DMS 273 treated with DMSO at 0.1 percent for 48 hours (cell line): ENCODE data around the gene CCDC63.
"Not testable (repeated sequence)": the region's sequence is repeated elsewhere in the genome, so short reads cannot be mapped to it uniquely, and the experiment has no call there.

Experiments
- DNase-seq: peaks from one replicate; lab custom pipeline; 2025; lab: John Stamatoyannopoulos, UW

Gene CCDC63

DNA sequence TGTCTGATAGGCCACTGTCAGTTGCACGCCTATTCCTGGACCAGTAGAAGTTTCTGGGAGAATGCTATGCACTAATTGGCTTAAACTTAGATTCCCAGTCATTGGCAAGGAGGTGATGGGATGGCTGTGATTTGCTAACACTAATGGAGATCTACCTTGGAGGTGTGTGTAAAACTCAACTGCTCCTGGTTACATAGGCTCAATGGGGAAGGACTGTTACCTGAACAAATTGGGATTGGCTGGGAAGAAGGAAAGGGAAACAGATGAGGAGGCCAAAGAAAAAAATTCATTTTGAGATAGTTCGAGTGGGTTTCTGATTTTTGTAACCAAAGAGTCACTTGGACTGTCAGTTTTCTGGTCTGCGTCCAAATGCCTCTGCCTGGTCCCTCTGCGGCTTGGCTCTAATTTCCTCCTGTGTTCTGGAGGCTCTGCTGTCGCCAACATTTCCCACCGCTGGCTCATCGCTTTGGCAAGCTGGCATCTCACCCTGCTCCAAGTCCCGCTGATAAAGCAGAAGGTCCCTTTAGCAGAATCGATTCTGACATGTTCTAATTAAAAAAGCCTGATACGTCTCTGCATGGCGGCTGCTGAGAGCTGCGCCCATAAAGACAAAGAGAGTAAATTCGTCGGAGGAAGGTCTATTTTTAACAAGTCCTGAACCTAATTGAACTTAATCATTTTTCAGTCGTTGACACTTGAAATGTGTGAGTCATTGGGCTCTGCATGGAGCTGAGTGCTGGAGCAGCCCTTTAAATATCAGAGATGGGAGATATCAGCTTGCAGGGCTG lies 2.0 kb upstream of the CCDC63 start:
- DNase-seq: no peak

DNA sequence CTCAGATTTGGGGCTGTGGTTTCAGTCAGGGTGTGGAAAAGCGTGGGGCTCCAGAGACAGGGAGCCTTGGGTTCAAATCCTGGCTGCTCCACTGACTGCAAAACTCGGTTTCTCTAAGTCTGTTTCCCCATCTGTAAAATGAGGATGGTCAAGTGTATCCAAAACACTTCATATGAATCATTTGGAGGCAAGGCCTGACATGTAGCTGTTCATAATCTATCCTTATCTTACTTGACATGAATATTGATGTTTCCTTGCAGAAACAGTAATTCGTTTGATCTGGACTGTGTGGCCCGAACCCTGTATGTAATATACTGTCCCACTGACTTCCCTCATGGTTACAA lies 1.5 kb upstream of the CCDC63 start:
- no peak for DNase-seq

DNA sequence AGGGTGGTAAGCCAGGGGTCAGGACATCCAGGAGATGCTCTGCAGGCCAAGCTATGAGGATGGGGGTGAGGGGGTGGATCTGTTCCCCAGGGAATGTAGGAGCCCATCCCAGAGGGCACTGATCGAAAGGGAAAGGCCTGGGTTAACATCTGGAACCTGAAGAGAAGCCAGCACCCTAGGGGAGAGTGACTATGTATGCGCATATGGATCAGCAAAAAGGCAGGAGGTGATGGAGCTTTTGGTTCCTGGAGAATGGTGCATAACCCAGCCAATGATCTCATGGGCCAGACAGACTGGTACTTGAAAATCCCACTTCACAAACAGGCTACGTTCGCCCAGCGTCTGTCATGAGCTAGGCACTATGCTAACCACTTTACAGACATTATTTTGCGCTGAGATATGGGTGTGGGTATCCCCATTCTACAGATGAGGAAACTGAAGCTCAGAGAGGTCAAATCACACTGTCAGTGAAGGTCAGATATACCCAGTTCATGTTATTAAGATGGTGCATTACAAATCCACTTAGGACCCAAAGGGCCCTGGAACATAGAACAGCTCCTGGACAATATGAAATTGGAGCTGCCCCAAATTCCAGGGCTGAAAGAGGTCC lies 1.6 kb downstream of the CCDC63 start:
- DNase-seq: no peak

DNA sequence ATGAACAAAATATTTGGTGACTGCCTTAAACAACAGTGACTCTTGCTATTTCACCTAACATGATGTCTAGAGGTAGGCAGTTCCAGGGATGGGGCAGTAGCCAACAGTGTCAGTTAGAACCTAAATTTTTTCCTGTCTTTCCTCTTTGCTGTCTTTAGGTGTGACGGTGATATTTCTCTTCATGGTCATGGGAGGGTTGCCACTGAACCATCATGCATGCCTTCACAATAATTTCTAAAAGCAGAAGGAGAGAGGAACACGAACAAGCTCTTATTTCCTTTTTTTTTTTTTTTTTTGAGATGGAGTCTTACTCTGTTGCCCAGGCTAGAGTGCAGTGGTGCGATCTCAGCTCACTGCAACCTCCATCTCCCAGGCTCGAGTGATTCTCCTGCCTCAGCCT lies 2.4 kb downstream of the CCDC63 start:
- no peak for DNase-seq

DNA sequence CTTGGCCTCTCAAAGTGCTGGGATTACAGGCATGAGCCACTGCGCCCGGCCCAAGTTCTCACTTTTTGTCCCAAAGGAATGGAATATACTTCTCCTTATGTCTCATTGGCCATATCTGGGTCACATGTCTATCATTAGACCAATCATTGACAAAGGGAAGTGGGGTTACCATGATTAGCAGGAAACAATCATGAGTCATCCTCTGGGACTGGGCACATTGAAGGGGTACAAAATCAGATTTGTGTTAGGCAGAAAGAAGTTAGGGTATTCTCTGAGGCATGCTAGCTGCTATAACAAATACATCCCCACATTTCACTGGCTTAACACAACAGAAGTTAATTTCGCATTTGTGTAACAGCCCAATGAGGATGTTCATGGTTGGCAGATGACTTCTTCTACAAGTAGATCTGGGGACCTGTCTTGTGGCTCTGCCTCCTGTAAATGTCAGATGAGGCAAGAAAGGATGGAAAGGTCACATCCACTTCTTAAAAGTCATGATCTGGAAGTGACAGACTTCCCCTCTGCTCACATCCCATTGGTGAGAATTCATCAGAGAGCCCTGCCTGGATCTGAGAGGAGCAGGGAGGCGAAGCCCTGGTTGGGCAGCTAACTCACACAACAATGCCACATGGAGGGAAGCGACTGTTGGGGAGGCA lies 3.1 kb downstream of the CCDC63 start:
- DNase-seq: no peak

DNA sequence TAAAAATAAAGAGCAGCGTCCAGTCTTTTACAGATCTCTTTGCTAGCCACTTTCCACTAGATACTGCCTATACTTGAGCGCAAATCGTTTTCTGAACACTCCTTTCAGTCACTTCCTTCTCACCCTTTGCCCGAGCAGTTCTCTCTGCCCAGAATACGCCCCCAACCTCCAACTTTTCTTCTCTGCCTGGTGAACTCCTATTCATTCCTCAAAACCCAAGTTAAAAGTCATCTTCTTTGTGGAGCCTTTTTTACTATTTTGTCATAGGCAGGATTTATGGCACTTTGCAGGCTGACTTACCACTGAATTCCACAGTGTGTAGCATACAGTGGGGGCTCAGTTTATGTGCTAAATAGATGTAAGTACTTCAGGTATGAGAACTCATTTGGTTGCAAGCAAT lies 4.0 kb downstream of the CCDC63 start:
- DNase-seq: no peak

DNA sequence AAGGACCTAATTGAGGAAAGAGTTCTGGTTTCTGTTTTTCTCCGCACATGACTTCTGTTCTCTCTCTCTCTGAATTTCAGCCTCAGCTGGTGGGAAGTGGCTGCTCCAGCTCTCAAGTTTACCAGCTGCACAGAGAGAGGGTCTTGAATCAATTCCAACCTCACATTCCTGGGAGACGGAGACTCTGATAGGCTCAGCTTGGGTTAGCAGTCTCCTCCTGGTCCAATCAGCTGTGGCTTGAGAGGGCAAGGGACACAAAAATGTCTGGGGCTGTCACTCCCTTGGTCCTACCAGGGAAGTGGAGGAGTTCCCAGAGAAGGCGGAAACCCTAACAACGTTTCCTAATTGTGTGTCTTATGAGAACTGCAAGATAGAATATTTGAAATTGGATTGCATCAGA lies 7.0 kb downstream of the CCDC63 start:
- peak; percentile 23 for DNase-seq

DNA sequence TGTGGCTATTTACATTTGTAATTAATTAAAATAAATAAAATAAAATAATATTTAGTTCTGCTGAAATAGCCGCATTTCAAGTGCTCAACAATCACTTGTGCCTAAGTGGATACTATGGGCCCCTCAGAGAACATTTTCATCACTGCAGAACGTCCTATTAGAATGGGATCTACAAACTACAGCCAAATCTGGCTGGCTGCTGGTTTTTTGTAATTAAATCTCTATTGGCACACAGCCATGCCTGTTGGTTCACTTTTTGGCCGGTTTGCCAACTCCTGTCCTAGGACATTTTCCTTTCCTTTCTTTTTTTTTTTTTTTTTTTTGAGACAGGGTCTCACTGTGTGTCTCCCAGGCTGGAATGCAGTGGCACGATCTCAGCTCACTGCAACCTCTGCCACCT lies 9.8 kb downstream of the CCDC63 start:
- no peak for DNase-seq

DNA sequence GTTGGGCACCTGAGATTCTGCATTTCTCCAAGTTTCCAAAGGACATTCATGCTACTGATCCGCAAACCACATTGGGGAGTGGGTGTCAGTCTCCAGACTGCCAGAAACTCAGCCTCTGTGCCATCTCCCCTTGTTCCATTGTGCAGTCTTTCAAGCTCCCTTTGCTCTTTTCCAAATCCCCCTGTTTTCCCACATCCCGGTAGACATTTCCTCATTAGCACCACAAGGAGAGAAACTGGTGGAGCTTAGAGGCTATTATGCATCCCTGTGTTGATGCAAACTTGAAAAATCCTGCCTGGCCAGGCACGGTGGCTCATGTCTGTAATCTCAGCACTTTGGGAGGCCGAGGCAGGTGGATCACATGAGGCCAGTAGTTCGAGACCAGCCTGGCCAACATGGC lies 10.7 kb downstream of the CCDC63 start:
- no peak for DNase-seq

DNA sequence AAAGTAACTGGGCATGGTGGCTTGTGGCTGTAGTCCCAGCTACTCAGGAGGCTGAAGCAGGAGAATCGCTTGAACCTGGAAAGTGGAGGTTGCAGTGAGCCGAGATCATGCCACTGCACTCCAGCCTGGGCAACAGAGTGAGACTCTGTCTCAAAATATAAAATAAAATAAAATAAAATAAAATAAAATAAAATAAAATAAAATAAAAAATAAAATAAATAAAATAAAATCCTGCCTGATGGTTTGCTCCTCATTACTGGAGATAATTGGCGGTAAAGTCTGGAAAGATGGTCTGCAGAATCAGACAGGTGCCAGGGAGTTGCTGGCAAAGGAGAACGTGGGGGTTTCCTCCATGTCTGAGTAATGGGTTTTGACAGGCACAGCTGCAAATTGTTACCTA lies 11.2 kb downstream of the CCDC63 start:
- not testable (repeated sequence) for DNase-seq

DNA sequence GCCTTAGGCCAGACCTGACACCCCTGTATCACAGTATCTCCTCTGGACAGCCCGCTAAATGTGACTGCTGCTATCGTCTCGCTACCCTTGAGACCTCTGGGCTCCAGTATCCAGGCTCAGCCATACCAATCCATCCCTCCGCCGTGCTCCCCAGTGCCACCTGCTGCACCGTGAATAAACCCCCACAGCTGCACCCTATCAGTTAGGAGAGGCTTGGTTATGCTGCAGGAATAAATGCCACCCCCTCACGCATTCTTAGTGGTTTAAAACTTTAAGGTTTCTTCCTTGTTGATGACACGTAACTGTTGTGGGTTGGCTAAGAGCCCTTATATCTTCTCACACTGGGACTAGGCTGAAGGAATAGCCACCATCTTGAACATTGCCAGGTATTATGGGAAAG lies 12.1 kb downstream of the CCDC63 start:
- no peak for DNase-seq

DNA sequence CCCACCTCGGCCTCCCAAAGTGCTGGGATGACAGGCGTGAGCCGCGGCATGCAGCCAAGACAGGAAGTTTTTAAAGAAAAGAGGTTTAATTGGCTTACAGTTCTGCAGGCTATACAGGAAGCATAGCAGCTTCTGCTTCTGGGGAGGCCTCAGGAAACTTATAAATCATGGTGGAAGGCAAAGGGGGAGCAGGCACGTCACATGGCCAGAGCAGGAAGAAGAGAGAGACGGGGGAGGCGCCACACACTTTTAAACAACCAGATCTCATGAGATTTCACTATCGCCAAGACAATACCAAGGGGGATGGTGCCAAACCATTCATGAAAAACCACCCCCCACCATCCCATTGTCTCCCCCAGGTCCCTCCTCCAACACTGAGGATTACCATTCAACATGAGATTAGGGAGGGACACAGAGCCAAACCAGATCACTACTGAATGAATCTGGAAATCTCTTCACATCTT lies 14.1 kb downstream of the CCDC63 start:
- DNase-seq: no peak

DNA sequence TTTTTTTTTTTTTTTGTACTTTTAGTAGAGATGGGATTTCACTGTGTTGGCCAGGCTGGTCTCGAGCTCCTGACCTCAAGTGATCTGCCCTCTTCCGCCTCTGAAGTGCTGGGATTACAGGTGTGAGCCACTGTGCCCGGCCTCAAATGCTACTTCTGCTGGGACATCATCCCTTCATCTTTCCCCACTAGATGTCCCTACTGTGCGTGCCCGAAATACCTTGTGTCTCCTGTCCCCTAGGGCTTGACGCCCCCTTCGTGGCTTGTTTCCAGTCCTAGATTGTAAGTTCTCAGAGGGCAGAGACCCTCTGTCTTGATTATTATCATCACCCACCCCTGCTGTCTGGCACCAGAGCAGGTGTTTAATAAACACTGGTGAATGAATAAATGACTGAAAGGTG lies 14.9 kb downstream of the CCDC63 start:
- no peak for DNase-seq

DNA sequence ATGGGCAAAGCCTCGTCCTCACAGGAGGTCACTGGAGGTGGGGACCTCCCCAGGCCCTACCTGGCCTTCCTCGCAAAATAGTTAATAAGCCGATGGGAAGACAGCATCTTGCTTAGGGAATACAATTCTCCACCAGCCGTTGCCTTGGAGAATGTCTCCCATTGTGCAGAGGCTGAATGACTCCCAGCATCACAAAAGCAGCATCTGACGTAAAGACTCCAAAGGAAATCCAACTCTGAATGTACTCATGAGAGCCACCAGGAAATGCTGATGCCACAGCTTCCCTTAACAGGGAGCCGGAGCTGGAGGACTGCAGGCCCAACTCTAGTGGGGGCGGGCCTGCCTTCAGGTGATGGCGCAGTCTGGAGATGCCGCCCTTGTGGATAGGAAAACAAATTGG lies 15.5 kb downstream of the CCDC63 start:
- no peak for DNase-seq

DNA sequence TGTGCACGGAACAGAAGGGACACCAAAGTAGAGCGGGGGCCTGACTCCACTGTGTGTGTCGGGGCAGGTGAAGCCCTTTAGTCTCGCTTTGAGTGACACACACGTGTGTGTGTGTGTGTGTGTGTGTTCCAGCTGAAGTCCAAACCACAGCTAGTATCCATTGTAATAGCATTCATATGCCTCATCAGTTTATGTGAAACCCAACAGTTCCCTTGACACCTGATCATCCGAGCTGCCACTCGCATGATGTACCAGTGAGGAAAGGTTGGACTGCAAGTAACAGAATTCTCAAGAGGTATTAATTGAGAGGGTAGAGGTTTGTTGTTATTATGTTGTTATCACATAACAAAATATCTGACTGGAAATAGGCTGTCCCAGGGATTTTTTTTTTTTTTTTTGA lies 16.4 kb downstream of the CCDC63 start:
- no peak for DNase-seq

DNA sequence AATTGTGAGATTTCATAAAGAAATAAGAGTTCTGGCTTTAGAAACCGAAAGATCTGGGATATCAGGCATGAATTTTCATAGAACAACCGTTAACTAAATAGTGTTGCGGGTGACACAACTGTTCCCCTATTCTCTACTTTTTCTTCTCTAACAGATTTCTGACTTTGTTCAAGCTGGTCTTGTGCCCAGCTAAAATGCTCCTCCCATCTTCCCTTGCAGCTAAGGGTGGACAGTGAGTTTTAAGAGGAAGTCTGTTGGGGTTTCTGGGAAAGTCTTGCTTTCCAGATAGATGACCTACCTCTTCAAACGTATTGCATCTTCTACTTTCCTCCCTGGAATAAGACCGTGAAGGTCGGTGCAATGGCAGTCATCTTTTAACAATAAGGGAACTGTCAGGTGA lies 18.7 kb downstream of the CCDC63 start:
- no peak for DNase-seq

DNA sequence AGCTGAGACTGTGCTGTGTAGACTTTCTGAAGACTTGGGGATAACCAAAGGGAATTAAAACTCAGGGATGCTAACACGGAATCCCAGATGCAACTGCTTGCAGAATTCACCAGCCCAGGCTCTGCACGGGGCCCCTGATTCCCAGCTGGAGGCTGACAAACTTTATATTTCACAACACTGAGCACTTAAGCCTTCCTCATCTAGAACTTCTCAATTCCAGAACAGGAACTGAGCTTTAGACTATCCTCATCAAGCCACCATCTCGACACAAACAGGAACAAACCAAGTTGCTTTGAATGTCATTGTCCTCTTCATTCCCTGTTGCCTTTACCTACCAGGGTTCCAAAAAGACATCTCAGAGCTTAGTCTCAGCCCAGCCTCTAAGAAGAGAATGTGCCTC lies 22.2 kb downstream of the CCDC63 start:
- DNase-seq: no peak

DNA sequence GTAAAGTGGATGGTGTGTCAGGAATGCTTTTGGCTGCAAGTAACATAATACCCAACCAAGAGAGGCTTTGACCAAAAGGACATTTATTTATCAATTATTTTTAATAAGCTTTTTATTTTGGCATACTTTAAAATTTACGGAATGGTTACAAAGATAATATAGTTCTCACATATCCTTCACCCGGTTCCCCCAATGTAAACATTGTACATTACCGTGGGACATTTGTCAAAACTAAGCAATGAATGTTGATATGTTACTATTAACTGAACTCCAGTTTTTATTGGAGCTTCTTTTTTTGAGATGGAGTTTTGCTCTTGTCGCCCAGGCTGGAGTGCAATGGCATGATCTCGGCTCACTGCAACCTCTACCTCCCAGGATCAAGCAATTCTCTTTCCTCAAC lies 23.0 kb downstream of the CCDC63 start:
- no peak for DNase-seq

DNA sequence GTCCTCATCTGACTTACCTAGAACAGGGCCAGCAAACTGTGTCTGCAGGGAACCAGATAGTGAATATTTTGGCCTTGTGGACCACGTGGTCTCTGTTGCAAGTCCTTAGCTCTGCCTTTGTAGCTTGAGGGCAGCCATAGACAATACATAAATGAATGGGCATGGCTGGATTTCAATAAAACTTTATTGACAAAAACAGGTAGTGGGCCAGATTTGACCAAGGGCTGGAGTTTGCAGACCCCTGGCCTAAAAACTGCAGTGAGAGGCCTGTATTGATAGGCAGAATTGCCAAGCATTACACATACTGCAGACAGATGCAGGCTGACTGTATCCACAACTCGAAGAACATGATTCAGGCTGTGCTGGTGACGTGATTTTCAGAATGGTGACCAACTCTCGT lies 25.3 kb downstream of the CCDC63 start:
- DNase-seq: no peak

DNA sequence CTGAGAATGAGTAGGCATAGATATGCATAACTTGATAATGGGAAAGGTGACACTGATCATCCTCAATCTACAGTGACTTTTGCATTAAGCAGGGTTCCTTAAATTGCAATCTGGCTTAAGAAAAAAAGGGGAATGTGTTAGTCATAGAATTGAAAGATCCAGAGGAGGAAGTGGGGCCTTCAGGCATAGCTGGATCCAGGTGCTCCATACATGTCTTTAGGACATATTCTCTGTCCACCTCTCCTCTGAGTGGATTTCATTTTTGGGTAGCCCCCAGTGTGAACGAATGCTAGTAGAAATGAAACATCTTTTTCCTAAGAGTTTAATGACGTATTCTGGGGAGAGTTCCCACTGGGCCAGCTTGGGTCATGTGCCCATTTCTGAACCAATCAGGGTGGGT lies 27.6 kb downstream of the CCDC63 start:
- DNase-seq: no peak

DNA sequence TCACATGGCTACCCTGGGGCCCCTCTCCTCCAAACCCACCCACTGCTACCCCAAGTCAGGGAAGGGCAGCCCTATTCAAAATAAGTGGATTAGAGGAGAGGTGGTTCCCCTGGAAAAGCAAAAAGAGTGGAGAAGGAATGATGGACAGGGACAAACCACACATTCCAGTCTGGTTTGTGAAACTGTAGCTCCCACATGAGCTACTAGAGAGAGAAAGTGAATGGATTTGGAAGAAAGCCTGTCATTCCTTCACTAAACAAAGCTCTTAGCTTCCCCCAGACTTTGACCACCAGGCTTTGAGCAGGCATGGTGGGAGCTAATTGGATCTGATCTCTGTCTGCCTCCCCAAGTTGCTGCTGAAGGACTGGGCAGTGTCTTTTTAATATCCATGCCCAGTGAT lies 28.0 kb downstream of the CCDC63 start:
- DNase-seq: no peak

DNA sequence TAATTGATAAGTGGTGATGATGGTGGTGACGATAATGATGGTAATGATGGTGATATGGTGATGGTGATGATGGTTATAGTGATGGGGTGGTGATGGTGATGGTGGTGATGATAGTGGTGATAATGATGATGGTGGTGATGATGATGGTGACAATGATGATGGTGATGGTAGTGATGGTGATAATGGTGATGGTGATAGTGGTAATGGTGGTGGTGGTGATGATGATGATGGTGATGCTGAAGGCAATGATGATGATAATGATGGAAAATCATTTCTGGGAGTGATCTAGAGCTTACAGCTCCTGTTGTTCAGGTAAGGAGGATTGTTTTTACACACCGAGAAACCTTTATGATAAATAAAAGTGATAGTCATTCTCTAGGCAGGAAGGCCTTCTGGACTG lies 33.9 kb downstream of the CCDC63 start:
- DNase-seq: no peak

DNA sequence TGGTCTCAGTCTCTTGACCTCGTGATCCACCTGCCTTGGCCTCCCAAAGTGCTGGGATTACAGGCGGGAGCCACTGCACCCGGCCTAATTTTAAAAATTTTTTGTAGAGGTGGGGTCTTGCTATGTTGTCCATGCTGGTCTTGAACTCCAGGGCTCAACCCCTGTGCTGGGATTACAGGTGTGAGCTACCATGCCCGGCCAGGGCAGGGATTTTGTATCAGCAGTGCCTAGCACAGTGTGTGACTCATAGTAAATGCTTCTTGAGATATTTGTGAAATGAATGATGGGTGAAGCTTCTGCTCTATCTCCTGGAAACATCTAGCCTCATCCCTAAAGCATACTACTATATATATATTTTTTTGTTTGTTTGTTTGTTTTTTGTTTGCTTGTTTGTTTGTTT lies 36.5 kb downstream of the CCDC63 start:
- no peak for DNase-seq
